BLaER1 (cell line): Measurements from ENCODE around the gene GRP.

Source experiments
- H3K27ac ChIP-seq: shearing (Covaris generic); formaldehyde crosslinking; 2 replicates; pipeline ENCODE4 v1.8.1; 2022
- H3K27me3 ChIP-seq: shearing (Covaris generic); formaldehyde crosslinking; 2 replicates; pipeline ENCODE4 v1.8.1; 2022
- H3K36me3 ChIP-seq: shearing (Covaris generic); formaldehyde crosslinking; 2 replicates; pipeline ENCODE4 v1.8.1; 2022
- H3K4me1 ChIP-seq: shearing (Covaris generic); formaldehyde crosslinking; 2 replicates; pipeline ENCODE4 v1.8.1; 2022
- H3K4me2 ChIP-seq: shearing (Covaris generic); formaldehyde crosslinking; 2 replicates; pipeline ENCODE4 v1.8.1; 2022
- H3K4me3 ChIP-seq: shearing (Covaris generic); formaldehyde crosslinking; 2 replicates; pipeline ENCODE4 v1.8.1; 2022
- H3K9ac ChIP-seq: shearing (Covaris generic); formaldehyde crosslinking; 2 replicates; pipeline ENCODE4 v1.8.1; 2022
- H3K9me3 ChIP-seq: shearing (Covaris generic); formaldehyde crosslinking; 2 replicates; pipeline ENCODE4 v1.8.1; 2022
- H4K20me1 ChIP-seq: shearing (Covaris generic); formaldehyde crosslinking; 2 replicates; pipeline ENCODE4 v1.8.1; 2022
- Cebpa-rat ChIP-seq: shearing (Covaris generic); IDR thresholded peaks from 2 replicates; pipeline ENCODE4 v1.8.1; 2022

The GRP gene

DNA sequence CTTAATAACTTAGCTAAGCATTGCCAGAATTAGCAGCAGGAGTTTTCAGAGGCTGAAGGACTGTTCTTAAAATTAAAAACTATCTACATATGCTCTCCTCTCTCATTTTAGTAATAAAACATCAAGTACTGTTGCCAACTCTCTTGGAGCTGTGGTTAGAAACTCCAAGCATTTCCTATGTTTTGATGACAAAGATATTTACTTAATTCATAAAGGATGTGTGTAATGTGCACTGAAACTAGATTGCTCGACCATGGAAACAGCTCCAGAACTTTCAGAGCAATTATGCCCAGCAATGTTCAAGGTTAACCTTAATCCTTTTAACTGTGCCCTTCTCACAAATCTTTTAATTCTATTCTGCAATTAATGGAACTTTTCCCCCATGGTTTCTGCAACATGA lies 8.4 kb downstream of the GRP start:
- H3K27me3 ChIP-seq: no peaks in the 10 kb centered on the region
- H3K4me3 ChIP-seq: no peak overlapping the region
- H3K4me2 ChIP-seq: no peak overlapping the region
- H3K36me3 ChIP-seq: no peaks in the 10 kb centered on the region
- H4K20me1 ChIP-seq: no peaks in the 10 kb centered on the region
- no peak overlapping the region for H3K9ac ChIP-seq
- H3K4me1 ChIP-seq: peaks cover 14% of the 10 kb centered on the region
- no peak overlapping the region for H3K27ac ChIP-seq
- TF ChIP-seq Cebpa-rat: no peak
- no peaks in the 10 kb centered on the region for H3K9me3 ChIP-seq

DNA sequence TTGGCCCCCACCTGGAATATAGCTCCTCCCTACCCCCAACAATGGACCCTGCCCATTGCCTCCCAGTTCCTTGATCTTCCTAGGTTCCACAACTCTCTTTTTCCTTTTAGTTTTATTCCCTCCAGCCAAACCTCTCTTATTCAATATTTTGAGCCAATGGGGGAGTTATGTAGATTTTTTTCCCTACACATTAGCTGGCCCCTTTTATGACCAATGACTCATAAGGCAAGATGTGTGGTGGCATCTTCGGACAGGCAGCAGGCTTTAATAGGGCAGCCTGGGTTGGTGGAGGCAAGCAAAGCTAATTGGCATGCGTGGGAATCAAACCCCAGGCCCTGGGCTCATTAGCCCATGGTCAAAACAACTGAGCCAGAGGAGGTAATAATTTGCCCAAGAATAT lies 9.2 kb downstream of the GRP start:
- no peaks in the 10 kb centered on the region for H3K27me3 ChIP-seq

DNA sequence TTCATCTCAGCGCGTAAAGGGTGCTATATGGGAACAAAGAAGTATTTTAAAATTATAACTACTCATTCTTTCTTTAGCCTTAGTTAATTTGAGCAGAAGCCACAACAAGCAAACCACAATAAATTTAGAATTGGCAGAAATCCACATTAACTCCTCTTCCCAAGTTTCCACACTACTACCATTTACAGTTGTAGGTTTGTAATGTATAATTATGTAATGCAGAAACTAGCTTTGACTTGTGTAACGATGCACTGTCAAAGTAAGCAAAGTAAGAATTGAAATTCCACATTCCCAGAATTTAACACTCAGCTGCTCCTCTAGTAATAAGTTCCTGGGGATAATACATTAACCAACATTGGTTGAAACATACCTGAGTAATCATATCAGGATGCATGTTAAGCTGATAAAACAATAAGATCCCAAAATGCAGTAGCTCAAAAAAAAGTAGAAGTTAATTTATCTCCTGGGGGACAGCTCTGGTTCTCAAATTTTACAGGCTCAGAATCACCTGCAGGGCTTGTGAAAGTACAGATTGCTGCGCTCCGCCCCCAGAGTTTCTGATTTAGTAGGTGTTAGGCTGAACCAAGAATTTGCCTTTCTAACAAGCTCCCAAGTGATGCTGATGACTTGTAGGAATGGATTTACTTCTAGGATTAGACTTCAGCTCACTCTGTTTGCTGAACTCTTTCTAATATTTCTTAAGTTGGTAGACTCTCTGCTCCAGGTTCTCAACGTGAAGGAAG lies 9.9 kb downstream of the GRP start:
- Histone ChIP-seq H3K9ac (no peak overlapping the region), H3K27ac (no peak overlapping the region), H3K4me1 (peaks cover 14% of the 10 kb centered on the region), H3K36me3 (no peaks in the 10 kb centered on the region), H3K27me3 (no peaks in the 10 kb centered on the region), H4K20me1 (no peaks in the 10 kb centered on the region), H3K4me2 (peak overlapping the region; percentile 33; the same call in 1 of the 2 replicates), H3K4me3 (no peak overlapping the region), H3K9me3 (no peaks in the 10 kb centered on the region)
- no peak for TF ChIP-seq Cebpa-rat

More for the DNA sequence above, 9.2 kb downstream of the GRP start:
- peaks cover 14% of the 10 kb centered on the region for H3K4me1 ChIP-seq
- H3K4me3 ChIP-seq: no peak overlapping the region
- peak overlapping the region; percentile 33; the same call in 1 of the 2 replicates for H3K4me2 ChIP-seq
- H4K20me1 ChIP-seq: no peaks in the 10 kb centered on the region
- no peaks in the 10 kb centered on the region for H3K9me3 ChIP-seq
- no peaks in the 10 kb centered on the region for H3K36me3 ChIP-seq
- no peak overlapping the region for H3K27ac ChIP-seq
- H3K9ac ChIP-seq: no peak overlapping the region
- TF ChIP-seq Cebpa-rat: no peak

GRCh38 chr18:59231114-59231513 lies 11.2 kb downstream of the GRP start:
- Histone ChIP-seq H3K9me3 (no peaks in the 10 kb centered on the region), H3K27ac (no peak overlapping the region), H4K20me1 (no peaks in the 10 kb centered on the region), H3K36me3 (no peaks in the 10 kb centered on the region), H3K4me3 (no peak overlapping the region), H3K4me1 (peaks cover 14% of the 10 kb centered on the region), H3K4me2 (no peak overlapping the region), H3K27me3 (no peaks in the 10 kb centered on the region), H3K9ac (no peak overlapping the region)
- TF ChIP-seq Cebpa-rat: no peak

DNA sequence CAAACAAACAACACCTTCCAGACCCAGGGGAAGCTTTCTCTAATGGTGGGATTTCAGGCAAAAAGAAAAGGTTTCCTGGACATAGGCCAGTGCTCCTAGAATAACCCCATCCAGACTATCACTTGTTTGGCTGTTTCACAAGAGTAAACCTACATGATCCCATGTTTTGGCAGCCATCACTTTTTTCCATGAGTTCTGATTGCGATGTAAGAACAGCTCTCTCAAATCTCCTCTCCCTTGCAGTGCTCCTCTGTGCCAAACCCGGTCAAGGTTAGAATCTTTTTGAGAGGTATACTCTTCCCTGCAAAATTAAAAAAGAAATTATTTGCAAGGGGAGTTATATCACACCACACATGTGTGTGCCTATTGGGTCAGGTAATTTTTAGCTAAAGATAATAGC lies 11.9 kb downstream of the GRP start:
- no peak overlapping the region for H3K4me3 ChIP-seq
- TF ChIP-seq Cebpa-rat: no peak
- H3K9ac ChIP-seq: no peak overlapping the region
- no peaks in the 10 kb centered on the region for H3K9me3 ChIP-seq
- H3K4me1 ChIP-seq: peaks cover 14% of the 10 kb centered on the region
- H3K27ac ChIP-seq: no peak overlapping the region
- no peak overlapping the region for H3K4me2 ChIP-seq
- no peaks in the 10 kb centered on the region for H4K20me1 ChIP-seq
- H3K36me3 ChIP-seq: no peaks in the 10 kb centered on the region
- no peaks in the 10 kb centered on the region for H3K27me3 ChIP-seq

GRCh38 chr18:59232309-59233016 lies 12.5 kb downstream of the GRP start:
- H3K27ac ChIP-seq: no peak overlapping the region
- peaks cover 14% of the 10 kb centered on the region for H3K4me1 ChIP-seq
- H4K20me1 ChIP-seq: no peaks in the 10 kb centered on the region
- no peak overlapping the region for H3K9ac ChIP-seq
- no peaks in the 10 kb centered on the region for H3K36me3 ChIP-seq
- TF ChIP-seq Cebpa-rat: no peak
- no peak overlapping the region for H3K4me3 ChIP-seq
- no peaks in the 10 kb centered on the region for H3K27me3 ChIP-seq
- no peak overlapping the region for H3K4me2 ChIP-seq
- H3K9me3 ChIP-seq: no peaks in the 10 kb centered on the region

DNA sequence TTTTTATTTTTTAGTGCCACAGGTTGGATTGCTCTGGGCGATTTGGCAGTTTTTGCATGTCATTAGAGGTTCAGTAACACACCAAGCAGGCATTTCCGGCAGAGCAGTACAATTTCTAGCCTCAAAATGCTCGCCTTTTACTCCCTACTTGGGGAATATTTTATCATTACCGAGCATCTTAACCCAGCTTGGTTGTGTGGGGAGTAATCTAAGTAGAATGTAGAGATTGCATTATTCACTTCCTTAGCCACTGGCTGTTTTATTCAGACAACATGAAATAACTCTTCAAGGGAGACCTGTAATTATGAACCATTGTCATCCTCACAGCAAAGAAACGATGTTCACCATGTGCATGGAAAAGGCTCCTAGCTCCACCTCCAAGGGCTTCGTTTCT lies 13.1 kb downstream of the GRP start:
- H3K27ac ChIP-seq: no peak overlapping the region
- H3K4me1 ChIP-seq: peaks cover 14% of the 10 kb centered on the region
- no peaks in the 10 kb centered on the region for H3K27me3 ChIP-seq
- H3K4me3 ChIP-seq: no peak overlapping the region
- no peaks in the 10 kb centered on the region for H3K9me3 ChIP-seq
- no peaks in the 10 kb centered on the region for H4K20me1 ChIP-seq
- TF ChIP-seq Cebpa-rat: no peak
- no peak overlapping the region for H3K9ac ChIP-seq
- no peaks in the 10 kb centered on the region for H3K36me3 ChIP-seq
- H3K4me2 ChIP-seq: no peak overlapping the region

- Histone ChIP-seq H3K36me3 (no peaks in the 10 kb centered on the region), H3K9ac (no peak overlapping the region), H3K4me3 (no peak overlapping the region), H3K4me2 (no peak overlapping the region), H3K27me3 (no peaks in the 10 kb centered on the region), H4K20me1 (no peaks in the 10 kb centered on the region), H3K4me1 (no peaks in the 10 kb centered on the region), H3K9me3 (no peaks in the 10 kb centered on the region), H3K27ac (no peak overlapping the region)
- TF ChIP-seq Cebpa-rat: no peak
Measured at GRCh38 chr18:59238385-59238784, 18.4 kb downstream of the GRP start.

- no peak for TF ChIP-seq Cebpa-rat
- no peaks in the 10 kb centered on the region for H3K9me3 ChIP-seq
- no peak overlapping the region for H3K27ac ChIP-seq
- H3K4me2 ChIP-seq: no peak overlapping the region
- H3K36me3 ChIP-seq: no peaks in the 10 kb centered on the region
- no peaks in the 10 kb centered on the region for H4K20me1 ChIP-seq
- no peak overlapping the region for H3K4me3 ChIP-seq
- no peaks in the 10 kb centered on the region for H3K27me3 ChIP-seq
- H3K4me1 ChIP-seq: no peaks in the 10 kb centered on the region
- no peak overlapping the region for H3K9ac ChIP-seq
Measured at GRCh38 chr18:59239642-59240041, 19.7 kb downstream of the GRP start.

DNA sequence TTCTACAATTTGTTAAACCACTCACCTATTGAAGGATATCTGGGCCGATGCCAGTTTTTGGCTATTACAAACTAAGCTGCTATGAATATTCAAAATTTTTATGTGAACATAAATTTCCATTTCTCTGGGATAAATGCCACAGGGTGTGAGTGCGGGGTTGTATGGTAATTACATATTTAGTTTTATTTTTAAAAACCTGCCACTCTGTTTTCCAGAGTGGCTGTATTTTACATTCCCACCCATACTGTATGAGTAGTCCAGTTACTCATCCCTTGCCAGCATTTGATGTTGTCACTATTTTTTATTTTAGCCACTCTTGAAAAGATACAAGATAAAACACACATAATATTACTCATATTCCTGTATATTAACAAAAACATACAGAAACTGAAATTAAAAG lies 22.9 kb downstream of the GRP start:
- Histone ChIP-seq H3K4me3 (no peak overlapping the region), H3K27ac (no peak overlapping the region), H4K20me1 (no peaks in the 10 kb centered on the region), H3K4me1 (no peaks in the 10 kb centered on the region), H3K36me3 (no peaks in the 10 kb centered on the region), H3K27me3 (no peaks in the 10 kb centered on the region), H3K9ac (no peak overlapping the region), H3K4me2 (no peak overlapping the region), H3K9me3 (no peaks in the 10 kb centered on the region)
- TF ChIP-seq Cebpa-rat: no peak
